ENCODE data around the gene PPIL1.

DNA sequence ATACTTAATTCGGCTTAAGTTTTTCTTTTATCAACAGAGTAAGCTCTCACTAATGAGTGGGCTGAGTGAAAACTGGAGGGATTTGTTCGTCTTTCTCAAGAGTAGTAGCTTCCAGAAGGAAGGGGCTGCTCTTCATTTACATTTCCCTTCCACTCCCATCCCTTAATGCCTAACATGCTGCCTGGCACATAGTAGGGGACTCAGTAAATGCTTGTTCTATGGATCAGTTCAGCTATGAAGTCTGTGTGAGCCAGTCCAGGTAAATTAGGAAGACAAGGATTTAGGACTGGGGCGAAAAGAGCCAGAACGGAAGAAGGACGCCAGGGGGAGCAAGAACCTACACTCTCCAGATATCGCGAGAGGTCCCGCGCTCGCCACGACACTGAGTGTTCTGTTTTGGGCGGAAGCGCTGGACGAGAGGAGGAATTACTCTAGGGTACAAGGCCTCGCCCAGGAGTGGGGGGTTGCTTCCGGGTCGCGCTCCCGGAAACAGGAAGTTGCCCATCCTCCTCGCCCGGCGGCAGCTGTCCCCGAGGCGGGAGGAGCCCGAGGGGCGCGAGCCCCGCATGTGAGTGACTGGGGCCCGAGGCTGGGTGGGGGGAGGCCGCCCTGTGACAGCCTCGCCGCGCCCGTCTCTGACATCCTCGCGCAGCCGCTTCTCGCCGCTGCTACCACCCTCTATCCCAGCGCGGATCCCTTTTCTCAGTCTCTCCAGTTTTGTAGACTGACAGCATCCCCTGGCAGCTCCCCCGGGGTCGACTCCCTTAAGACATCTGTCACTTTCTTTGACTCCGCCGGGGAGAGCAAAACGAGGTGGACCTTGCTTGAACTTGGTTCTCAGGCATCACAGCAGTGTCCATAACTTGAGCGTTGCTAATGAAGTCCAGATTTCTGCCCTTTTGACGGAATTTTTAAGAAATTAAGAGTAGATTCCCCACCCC, 11.1 kb upstream of the PPIL1 start, which contains the start of gene C6orf89:
- TF ChIP-seq, protein P1, sequence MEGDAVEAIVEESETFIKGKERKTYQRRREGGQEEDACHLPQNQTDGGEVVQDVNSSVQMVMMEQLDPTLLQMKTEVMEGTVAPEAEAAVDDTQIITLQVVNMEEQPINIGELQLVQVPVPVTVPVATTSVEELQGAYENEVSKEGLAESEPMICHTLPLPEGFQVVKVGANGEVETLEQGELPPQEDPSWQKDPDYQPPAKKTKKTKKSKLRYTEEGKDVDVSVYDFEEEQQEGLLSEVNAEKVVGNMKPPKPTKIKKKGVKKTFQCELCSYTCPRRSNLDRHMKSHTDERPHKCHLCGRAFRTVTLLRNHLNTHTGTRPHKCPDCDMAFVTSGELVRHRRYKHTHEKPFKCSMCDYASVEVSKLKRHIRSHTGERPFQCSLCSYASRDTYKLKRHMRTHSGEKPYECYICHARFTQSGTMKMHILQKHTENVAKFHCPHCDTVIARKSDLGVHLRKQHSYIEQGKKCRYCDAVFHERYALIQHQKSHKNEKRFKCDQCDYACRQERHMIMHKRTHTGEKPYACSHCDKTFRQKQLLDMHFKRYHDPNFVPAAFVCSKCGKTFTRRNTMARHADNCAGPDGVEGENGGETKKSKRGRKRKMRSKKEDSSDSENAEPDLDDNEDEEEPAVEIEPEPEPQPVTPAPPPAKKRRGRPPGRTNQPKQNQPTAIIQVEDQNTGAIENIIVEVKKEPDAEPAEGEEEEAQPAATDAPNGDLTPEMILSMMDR (IDR thresholded peaks at IDR 0.05), result peak; percentile 81 to 96 (median 92)
- peak; percentile 73 to 87 for TF ChIP-seq POLR2A (IDR thresholded peaks at IDR 0.05)
- TF ChIP-seq POLR2AphosphoS5 (IDR thresholded peaks at IDR 0.05), result peak; percentile 83
